Measurements from ENCODE around the gene INAFM2. TPM values are rescaled to one million over a fixed set of nuclear protein-coding genes. Genes with fewer than 3 reads are reported as not detected.

The INAFM2 gene
- total and polyA plus RNA-seq, 10 of the 15 experiments (the other 5 are each of a cell fraction or from before 2014, with no cell fraction given), result 0.75 to 8.1 (median 3.9) TPM

- Histone ChIP-seq H3K9me3 (replicated peaks; ENCODE audit: control insufficient read depth, insufficient read depth, low read length) (no peaks in the 10 kb centered on the region), H2AFZ (ENCODE audit: control insufficient read depth, low read depth, low read length) (no peak overlapping the region), H3K79me2 (ENCODE audit: control insufficient read depth, insufficient read depth, low read length) (no peaks in the 10 kb centered on the region), H3K4me2 (ENCODE audit: control insufficient read depth, insufficient read depth) (no peak overlapping the region), H3K9ac (ENCODE audit: control insufficient read depth, insufficient read depth, low read length) (no peak overlapping the region), H3K4me1 (ENCODE audit: control insufficient read depth, insufficient read depth, low read length) (0 out of 2 replicates have a peak, but pooled peaks cover 5% of the 10 kb centered on the region), H3K27ac (ENCODE audit: control insufficient read depth, insufficient read depth) (no peak overlapping the region), H3K36me3 (ENCODE audit: control insufficient read depth in 2 of 2, insufficient read depth in 2 of 2, low read length in 1 of 2) (no peaks in the 10 kb centered on the region), H4K20me1 (ENCODE audit: control insufficient read depth, insufficient read depth) (no peaks in the 10 kb centered on the region), H3K4me3 (no peak overlapping the region), H3K27me3 (replicated peaks in 1 of 2; ENCODE audit: control insufficient read depth in 2 of 2, insufficient read depth in 2 of 2, low read length in 1 of 2) (peaks cover 0 to 2% of the 10 kb centered on the region in 2 experiments; a peak in 2 of 4 replicates)
- in situ Hi-C loops (cut with MboI) (no loop called here), intact Hi-C loops (cut with micrococcal nuclease; ENCODE audit: unreplicated experiment) (no loop called here)
- 29% methylated on average over 3 of the region's 3 CpGs for WGBS (ENCODE audit: insufficient coverage, insufficient replicate concordance, low lambda C conversion rate, missing lambda C conversion rate)
- ChIA-PET CTCF (interaction anchor here (0.7 to 17.6 kb wide), 6 partner anchors 10 to 105 kb away, joined by 3 to 336 read pairs (median 6); partner anchors contain the start of gene CCDC9B), POLR2A (interaction anchor here (0.6 kb wide), 2 partner anchors 134 to 338 kb away, joined by 5 to 6 read pairs; no protein-coding TSS in a partner anchor), RAD21 (ENCODE audit: unreplicated experiment) (interaction anchor here (1.0 to 1.5 kb wide), 3 partner anchors 21 to 100 kb away, joined by 3 read pairs; no protein-coding TSS in a partner anchor), SMC1A (ENCODE audit: uncharacterized antibody, unreplicated experiment) (interaction anchor here (0.8 to 7.6 kb wide), 4 partner anchors 11 to 100 kb away, joined by 3 to 42 read pairs (median 4); no protein-coding TSS in a partner anchor)
- TF ChIP-seq RAD21 (IDR thresholded peaks at IDR 0.05; ENCODE audit: insufficient read depth, low read depth, low read length) (no peak), MEF2B (IDR thresholded peaks at IDR 0.05; ENCODE audit: partially characterized antibody, poor library complexity, severe bottlenecking) (no peak), HDGF (IDR thresholded peaks at IDR 0.05) (no peak)
- ATAC-seq (no peak), DNase-seq (ENCODE audit: low read depth, low spot score) (no peak), FAIRE-seq (no peak)
- BruUV-seq (replicated peaks), result no TSS peak
Measured at GRCh38 chr15:40316931-40317330, 6.6 kb upstream of the INAFM2 start.

GRCh38 chr15:40317580-40317979 lies 5.9 kb upstream of the INAFM2 start:
- FAIRE-seq (no peak), ATAC-seq (no peak), DNase-seq (ENCODE audit: low read depth, low spot score) (no peak)
- ChIA-PET RAD21 (ENCODE audit: unreplicated experiment) (interaction anchor here (1.0 to 1.5 kb wide), 3 partner anchors 21 to 100 kb away, joined by 3 read pairs; no protein-coding TSS in a partner anchor), SMC1A (ENCODE audit: uncharacterized antibody, unreplicated experiment) (interaction anchor here (0.6 to 7.6 kb wide), 5 partner anchors 10 to 38 kb away, joined by 3 to 42 read pairs (median 3); no protein-coding TSS in a partner anchor), POLR2A (interaction anchor here (0.8 kb wide), 1 partner anchor 27 kb away, joined by 3 read pairs; no protein-coding TSS in a partner anchor), CTCF (interaction anchor here (0.7 to 17.6 kb wide), 10 partner anchors 7 to 105 kb away, joined by 3 to 336 read pairs (median 6); partner anchors contain the start of genes CCDC9B and PLCB2)
- BruUV-seq (replicated peaks), result no TSS peak
- in situ Hi-C loops (cut with MboI) (no loop called here), intact Hi-C loops (cut with micrococcal nuclease; ENCODE audit: unreplicated experiment) (no loop called here)
- Histone ChIP-seq H3K36me3 (ENCODE audit: control insufficient read depth in 2 of 2, insufficient read depth in 2 of 2, low read length in 1 of 2) (no peaks in the 10 kb centered on the region), H3K27ac (ENCODE audit: control insufficient read depth, insufficient read depth) (no peak overlapping the region), H3K9ac (ENCODE audit: control insufficient read depth, insufficient read depth, low read length) (no peak overlapping the region), H2AFZ (ENCODE audit: control insufficient read depth, low read depth, low read length) (no peak overlapping the region), H3K9me3 (replicated peaks; ENCODE audit: control insufficient read depth, insufficient read depth, low read length) (no peaks in the 10 kb centered on the region), H3K4me3 (no peak overlapping the region), H3K4me2 (ENCODE audit: control insufficient read depth, insufficient read depth) (no peak overlapping the region), H3K4me1 (ENCODE audit: control insufficient read depth, insufficient read depth, low read length) (peaks cover 5% of the 10 kb centered on the region; the same call in 1 of the 2 replicates), H3K27me3 (replicated peaks in 1 of 2; ENCODE audit: control insufficient read depth in 2 of 2, insufficient read depth in 2 of 2, low read length in 1 of 2) (peaks cover 0 to 2% of the 10 kb centered on the region in 2 experiments; a peak in 2 of 4 replicates), H3K79me2 (ENCODE audit: control insufficient read depth, insufficient read depth, low read length) (no peaks in the 10 kb centered on the region), H4K20me1 (ENCODE audit: control insufficient read depth, insufficient read depth) (no peaks in the 10 kb centered on the region)
- 3% methylated on average over 4 of the region's 4 CpGs for WGBS (ENCODE audit: insufficient coverage, insufficient replicate concordance, low lambda C conversion rate, missing lambda C conversion rate)
- no peak for TF ChIP-seq GATAD2B (conservative IDR thresholded peaks at IDR 0.05; ENCODE audit: low read depth)
- TF ChIP-seq EZH2 (IDR thresholded peaks at IDR 0.05; ENCODE audit: borderline replicate concordance, control insufficient read depth, low read depth, low read length), result no peak
- TF ChIP-seq NFXL1 (IDR thresholded peaks at IDR 0.05; ENCODE audit: borderline replicate concordance), result no peak
- TF ChIP-seq, protein P1, sequence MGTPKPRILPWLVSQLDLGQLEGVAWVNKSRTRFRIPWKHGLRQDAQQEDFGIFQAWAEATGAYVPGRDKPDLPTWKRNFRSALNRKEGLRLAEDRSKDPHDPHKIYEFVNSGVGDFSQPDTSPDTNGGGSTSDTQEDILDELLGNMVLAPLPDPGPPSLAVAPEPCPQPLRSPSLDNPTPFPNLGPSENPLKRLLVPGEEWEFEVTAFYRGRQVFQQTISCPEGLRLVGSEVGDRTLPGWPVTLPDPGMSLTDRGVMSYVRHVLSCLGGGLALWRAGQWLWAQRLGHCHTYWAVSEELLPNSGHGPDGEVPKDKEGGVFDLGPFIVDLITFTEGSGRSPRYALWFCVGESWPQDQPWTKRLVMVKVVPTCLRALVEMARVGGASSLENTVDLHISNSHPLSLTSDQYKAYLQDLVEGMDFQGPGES (IDR thresholded peaks at IDR 0.05), result no peak
- TF ChIP-seq SMARCA5 (IDR thresholded peaks at IDR 0.05), result no peak
- no peak for TF ChIP-seq STAT3 (IDR thresholded peaks at IDR 0.05; ENCODE audit: low read depth, low read length)
- TF ChIP-seq, protein P2, sequence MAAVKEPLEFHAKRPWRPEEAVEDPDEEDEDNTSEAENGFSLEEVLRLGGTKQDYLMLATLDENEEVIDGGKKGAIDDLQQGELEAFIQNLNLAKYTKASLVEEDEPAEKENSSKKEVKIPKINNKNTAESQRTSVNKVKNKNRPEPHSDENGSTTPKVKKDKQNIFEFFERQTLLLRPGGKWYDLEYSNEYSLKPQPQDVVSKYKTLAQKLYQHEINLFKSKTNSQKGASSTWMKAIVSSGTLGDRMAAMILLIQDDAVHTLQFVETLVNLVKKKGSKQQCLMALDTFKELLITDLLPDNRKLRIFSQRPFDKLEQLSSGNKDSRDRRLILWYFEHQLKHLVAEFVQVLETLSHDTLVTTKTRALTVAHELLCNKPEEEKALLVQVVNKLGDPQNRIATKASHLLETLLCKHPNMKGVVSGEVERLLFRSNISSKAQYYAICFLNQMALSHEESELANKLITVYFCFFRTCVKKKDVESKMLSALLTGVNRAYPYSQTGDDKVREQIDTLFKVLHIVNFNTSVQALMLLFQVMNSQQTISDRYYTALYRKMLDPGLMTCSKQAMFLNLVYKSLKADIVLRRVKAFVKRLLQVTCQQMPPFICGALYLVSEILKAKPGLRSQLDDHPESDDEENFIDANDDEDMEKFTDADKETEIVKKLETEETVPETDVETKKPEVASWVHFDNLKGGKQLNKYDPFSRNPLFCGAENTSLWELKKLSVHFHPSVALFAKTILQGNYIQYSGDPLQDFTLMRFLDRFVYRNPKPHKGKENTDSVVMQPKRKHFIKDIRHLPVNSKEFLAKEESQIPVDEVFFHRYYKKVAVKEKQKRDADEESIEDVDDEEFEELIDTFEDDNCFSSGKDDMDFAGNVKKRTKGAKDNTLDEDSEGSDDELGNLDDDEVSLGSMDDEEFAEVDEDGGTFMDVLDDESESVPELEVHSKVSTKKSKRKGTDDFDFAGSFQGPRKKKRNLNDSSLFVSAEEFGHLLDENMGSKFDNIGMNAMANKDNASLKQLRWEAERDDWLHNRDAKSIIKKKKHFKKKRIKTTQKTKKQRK (IDR thresholded peaks at IDR 0.05; ENCODE audit: low read depth, low read length), result no peak
